Progenitor cell of endocrine pancreas (in vitro differentiated cells): Measurements from ENCODE around the gene KAT6B. TPM values are rescaled to one million over a fixed set of nuclear protein-coding genes. Genes with fewer than 3 reads are reported as not detected.
A peak's percentile ranks its signal among the peaks of the same experiment; 100 is the strongest.

Experiments
- DNase-seq: peaks from one replicate; pipeline ENCODE4 v3.0.0; 2021; ENCODE audit warnings: low spot score; ENCODE audit not compliant: unreplicated experiment
- H3K27ac Mint-ChIP-seq: 2 replicates; pipeline ENCODE4 v1.8.0; 2021; ENCODE audit warnings: mild to moderate bottlenecking, moderate library complexity, mixed read lengths
- H3K27me3 Mint-ChIP-seq: 2 replicates; pipeline ENCODE4 v1.8.0; 2021; ENCODE audit warnings: mixed read lengths
- H3K36me3 Mint-ChIP-seq: 2 replicates; pipeline ENCODE4 v1.8.0; 2022; ENCODE audit warnings: mixed read lengths; ENCODE audit not compliant: insufficient read depth
- H3K4me1 Mint-ChIP-seq: 2 replicates; pipeline ENCODE4 v1.8.0; 2021; ENCODE audit warnings: low read depth, mixed read lengths
- H3K4me3 Mint-ChIP-seq: 2 replicates; pipeline ENCODE4 v1.8.0; 2021; ENCODE audit warnings: low read depth, mild to moderate bottlenecking, moderate library complexity, mixed read lengths
- H3K9me3 Mint-ChIP-seq: 2 replicates; pipeline ENCODE4 v1.8.0; 2021; ENCODE audit warnings: low read depth, mixed read lengths
- total RNA-seq: library from RNA; stranded (reverse); gene quantifications from 2 replicates; pipeline ENCODE4 v1.2.1, GENCODE V29; 2021
- TF ChIP-seq, protein P1 (sequence below): fragments of 200-600 bp; sonication (generic); IDR thresholded peaks from one replicate; pipeline ENCODE4 v1.5.0; 2021; ENCODE audit warnings: antibody characterized with exemption, mild to moderate bottlenecking; ENCODE audit not compliant: unreplicated experiment

Gene KAT6B
- total RNA-seq, 1 donor from 2014 or later = 75.4 TPM

DNA sequence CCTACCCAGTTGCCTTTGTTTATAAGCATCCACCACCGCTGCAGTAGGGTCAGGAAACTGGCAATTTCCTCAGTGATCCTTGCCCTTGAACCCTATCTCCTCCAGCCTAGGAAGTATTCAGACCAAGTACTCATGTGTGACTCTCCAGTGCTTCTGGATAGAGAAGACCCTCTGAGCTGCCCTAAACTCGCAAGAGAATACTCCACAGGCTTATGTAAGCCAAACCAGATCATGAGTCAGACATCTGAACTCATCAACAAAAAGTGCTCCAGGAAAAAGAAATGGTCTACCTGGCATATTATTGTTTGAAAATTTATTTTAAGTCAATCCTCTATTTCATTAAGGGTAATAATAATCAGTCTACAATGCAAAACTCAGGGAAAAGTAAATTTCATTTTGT, 101.3 kb downstream of the KAT6B start:
- Mint-ChIP-seq H3K27me3 (no peaks in the 10 kb centered on the region), H3K36me3 (no peaks in the 10 kb centered on the region), H3K4me3 (no peak overlapping the region), H3K4me1 (peaks cover 59% of the 10 kb centered on the region), H3K9me3 (no peaks in the 10 kb centered on the region), H3K27ac (peak overlapping the region; percentile 54)
- DNase-seq = no peak
- TF ChIP-seq, protein P1, sequence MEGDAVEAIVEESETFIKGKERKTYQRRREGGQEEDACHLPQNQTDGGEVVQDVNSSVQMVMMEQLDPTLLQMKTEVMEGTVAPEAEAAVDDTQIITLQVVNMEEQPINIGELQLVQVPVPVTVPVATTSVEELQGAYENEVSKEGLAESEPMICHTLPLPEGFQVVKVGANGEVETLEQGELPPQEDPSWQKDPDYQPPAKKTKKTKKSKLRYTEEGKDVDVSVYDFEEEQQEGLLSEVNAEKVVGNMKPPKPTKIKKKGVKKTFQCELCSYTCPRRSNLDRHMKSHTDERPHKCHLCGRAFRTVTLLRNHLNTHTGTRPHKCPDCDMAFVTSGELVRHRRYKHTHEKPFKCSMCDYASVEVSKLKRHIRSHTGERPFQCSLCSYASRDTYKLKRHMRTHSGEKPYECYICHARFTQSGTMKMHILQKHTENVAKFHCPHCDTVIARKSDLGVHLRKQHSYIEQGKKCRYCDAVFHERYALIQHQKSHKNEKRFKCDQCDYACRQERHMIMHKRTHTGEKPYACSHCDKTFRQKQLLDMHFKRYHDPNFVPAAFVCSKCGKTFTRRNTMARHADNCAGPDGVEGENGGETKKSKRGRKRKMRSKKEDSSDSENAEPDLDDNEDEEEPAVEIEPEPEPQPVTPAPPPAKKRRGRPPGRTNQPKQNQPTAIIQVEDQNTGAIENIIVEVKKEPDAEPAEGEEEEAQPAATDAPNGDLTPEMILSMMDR = no peak

DNA sequence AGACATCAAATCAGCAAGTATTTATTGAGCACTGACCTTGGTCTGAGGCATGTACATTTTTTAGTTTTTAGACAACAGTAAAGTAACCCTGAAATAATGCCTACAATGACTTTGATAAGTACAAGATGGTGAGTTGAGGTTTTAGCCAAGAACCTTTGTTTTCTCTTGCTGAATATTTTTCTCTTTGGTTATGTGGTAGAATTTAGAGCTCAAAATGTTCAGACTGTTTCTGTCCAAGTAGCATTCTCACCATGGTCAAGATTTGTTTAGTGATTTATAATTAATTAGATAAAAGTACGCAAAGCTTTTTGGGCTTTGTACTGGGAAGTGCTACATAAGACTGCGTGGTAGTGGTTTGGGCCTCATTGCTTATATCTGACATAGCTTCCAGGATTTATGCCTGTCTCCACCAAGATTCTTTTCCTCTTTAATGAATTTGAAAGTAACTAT, 102.4 kb downstream of the KAT6B start:
- H3K36me3 Mint-ChIP-seq = no peaks in the 10 kb centered on the region
- no peak overlapping the region for H3K27ac Mint-ChIP-seq
- H3K27me3 Mint-ChIP-seq = no peaks in the 10 kb centered on the region
- peaks cover 54% of the 10 kb centered on the region for H3K4me1 Mint-ChIP-seq
- TF ChIP-seq, protein P1 = no peak
- no peak for DNase-seq
- H3K4me3 Mint-ChIP-seq = no peak overlapping the region
- H3K9me3 Mint-ChIP-seq = no peaks in the 10 kb centered on the region

DNA sequence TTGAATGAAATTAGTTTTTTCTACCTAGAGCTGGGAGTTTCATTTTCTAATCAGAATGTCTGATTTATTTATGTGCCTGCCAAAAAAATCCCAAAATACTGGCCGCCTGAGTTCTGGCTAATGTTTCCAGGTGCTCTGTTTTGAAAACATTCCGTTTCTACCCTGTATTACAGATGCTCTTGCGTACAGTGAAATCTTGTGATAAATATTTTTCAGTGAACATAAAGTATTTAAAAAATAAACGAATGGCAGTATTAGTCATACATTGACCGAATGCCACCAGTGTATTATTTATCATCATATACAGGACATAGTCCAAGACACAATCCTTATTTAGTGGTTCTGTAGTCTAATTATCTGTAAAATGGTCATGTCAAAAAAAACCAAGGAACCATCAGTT, 102.8 kb downstream of the KAT6B start:
- no peak for DNase-seq
- H3K4me1 Mint-ChIP-seq = peaks cover 51% of the 10 kb centered on the region
- no peaks in the 10 kb centered on the region for H3K9me3 Mint-ChIP-seq
- H3K27me3 Mint-ChIP-seq = no peaks in the 10 kb centered on the region
- no peak overlapping the region for H3K4me3 Mint-ChIP-seq
- TF ChIP-seq, protein P1 = no peak
- H3K27ac Mint-ChIP-seq = no peak overlapping the region
- H3K36me3 Mint-ChIP-seq = no peaks in the 10 kb centered on the region

DNA sequence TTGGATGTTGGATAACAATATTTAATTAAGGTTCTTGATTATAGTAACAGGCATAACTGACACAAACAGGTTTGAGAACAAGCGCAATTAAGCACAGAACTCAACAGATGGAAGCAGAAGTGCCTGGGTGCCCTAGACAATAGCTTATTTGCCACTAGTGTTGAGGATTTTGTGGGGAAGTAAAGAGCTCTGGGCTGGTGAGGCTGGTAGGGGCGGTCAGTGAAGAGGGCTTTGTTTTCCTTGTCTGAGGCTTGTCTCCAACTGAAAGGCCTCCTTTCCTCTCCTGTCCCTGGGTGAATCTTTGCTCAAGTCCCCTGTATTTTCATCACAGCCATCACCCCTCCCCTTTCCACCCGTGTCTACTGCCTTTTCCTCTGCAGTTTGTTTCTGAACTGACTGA, 104.6 kb downstream of the KAT6B start:
- Mint-ChIP-seq H3K9me3 (no peaks in the 10 kb centered on the region), H3K36me3 (no peaks in the 10 kb centered on the region), H3K4me1 (peaks cover 43% of the 10 kb centered on the region), H3K4me3 (no peak overlapping the region), H3K27me3 (no peaks in the 10 kb centered on the region), H3K27ac (peak overlapping the region; percentile 33)
- DNase-seq = no peak
- TF ChIP-seq, protein P1 = no peak

DNA sequence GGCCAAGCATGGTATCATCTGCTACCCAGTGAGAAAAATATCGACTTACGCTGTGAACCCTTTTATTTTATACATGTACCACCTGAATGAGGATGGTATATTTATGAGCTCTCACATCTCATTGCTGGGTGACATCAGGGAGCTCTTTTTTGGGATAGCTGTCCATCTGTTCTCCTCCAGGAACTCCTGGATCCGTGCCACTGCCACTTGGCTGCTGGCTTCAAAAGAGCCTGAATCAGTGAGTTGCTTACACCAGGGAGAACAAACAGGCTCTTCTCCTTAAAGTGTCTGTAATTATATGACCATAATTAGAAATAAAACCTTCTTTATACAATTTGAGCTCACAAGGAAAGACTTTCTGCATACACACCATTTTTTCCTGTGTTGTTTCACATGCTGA, 106.2 kb downstream of the KAT6B start:
- no peaks in the 10 kb centered on the region for H3K36me3 Mint-ChIP-seq
- no peaks in the 10 kb centered on the region for H3K9me3 Mint-ChIP-seq
- peaks cover 43% of the 10 kb centered on the region for H3K4me1 Mint-ChIP-seq
- H3K27ac Mint-ChIP-seq = no peak overlapping the region
- H3K27me3 Mint-ChIP-seq = no peaks in the 10 kb centered on the region
- no peak for DNase-seq
- no peak overlapping the region for H3K4me3 Mint-ChIP-seq
- TF ChIP-seq, protein P1 = no peak
